ENCODE data around the gene A2M. TPM values are rescaled to one million over a fixed set of nuclear protein-coding genes. Genes with fewer than 3 reads are reported as not detected.

The A2M gene
- total and polyA plus RNA-seq, 2 of the 8 experiments (the other 6 are each of a cell fraction or from before 2014, with no cell fraction given): 0.15 TPM; not detected in 1

GRCh38 chr12:9072481-9073038 is 43.2 kb downstream of the A2M start (continued):
- no peak for TF ChIP-seq CHD7 (IDR thresholded peaks at IDR 0.05; ENCODE audit: insufficient replicate concordance, low read length)
- TF ChIP-seq TEAD4 (IDR thresholded peaks at IDR 0.05; ENCODE audit: low read depth, low read length): no peak
- TF ChIP-seq CREB1 (IDR thresholded peaks at IDR 0.05): no peak
- TF ChIP-seq SIX5 (IDR thresholded peaks at IDR 0.05; ENCODE audit: low read depth, low read length): no peak
- TF ChIP-seq BACH1 (IDR thresholded peaks at IDR 0.05; ENCODE audit: low read length): no peak
- no peak for TF ChIP-seq CBX5 (IDR thresholded peaks at IDR 0.05; ENCODE audit: low read depth, low read length)
- no peak for TF ChIP-seq ATF3 (IDR thresholded peaks at IDR 0.05; ENCODE audit: insufficient read depth, low read depth, low read length)
- no peak for TF ChIP-seq USF2 (IDR thresholded peaks at IDR 0.05; ENCODE audit: low read length)
- no peak for TF ChIP-seq BRCA1 (IDR thresholded peaks at IDR 0.05; ENCODE audit: low read depth, low read length)
- TF ChIP-seq PHF8 (conservative IDR thresholded peaks at IDR 0.05; ENCODE audit: low read depth, low read length): no peak

Measured in H1 (cell line).